Type B pancreatic cell (in vitro differentiated cells): ENCODE results near the gene MAOA. TPM values are rescaled to one million over a fixed set of nuclear protein-coding genes. Genes with fewer than 3 reads are reported as not detected.

Experiments used
- DNase-seq: peaks from one replicate; pipeline ENCODE4 v3.0.0; 2021; ENCODE audit warnings: mixed read lengths; ENCODE audit not compliant: unreplicated experiment; ENCODE audit errors: extremely low spot score
- H3K27ac Mint-ChIP-seq: 2 replicates; pipeline ENCODE4 v1.8.0; 2021; ENCODE audit warnings: mild to moderate bottlenecking, mixed read lengths
- H3K27me3 Mint-ChIP-seq: 2 replicates; pipeline ENCODE4 v1.8.0; 2021; ENCODE audit warnings: mixed read lengths
- H3K36me3 Mint-ChIP-seq: 2 replicates; pipeline ENCODE4 v1.8.0; 2021; ENCODE audit warnings: mixed read lengths
- H3K4me1 Mint-ChIP-seq: one replicate; pipeline ENCODE4 v1.8.0; 2021; ENCODE audit warnings: mixed read lengths; ENCODE audit not compliant: unreplicated experiment
- H3K4me3 Mint-ChIP-seq: 2 replicates; pipeline ENCODE4 v1.8.0; 2021; ENCODE audit warnings: mild to moderate bottlenecking, mixed read lengths
- H3K9me3 Mint-ChIP-seq: 2 replicates; pipeline ENCODE4 v1.8.0; 2021; ENCODE audit warnings: mixed read lengths
- total RNA-seq: library from RNA; stranded (reverse); gene quantifications from 2 replicates; pipeline ENCODE4 v1.2.1, GENCODE V29; 2021; ENCODE audit warnings: low replicate concordance
- TF ChIP-seq, protein P1 (sequence below): fragments of 200-600 bp; sonication (generic); conservative IDR thresholded peaks from 2 replicates; pipeline ENCODE4 v1.5.0; 2021; ENCODE audit warnings: antibody characterized with exemption, mild to moderate bottlenecking

Gene MAOA
- total RNA-seq, 1 donor from 2014 or later = 18.9 TPM

DNA sequence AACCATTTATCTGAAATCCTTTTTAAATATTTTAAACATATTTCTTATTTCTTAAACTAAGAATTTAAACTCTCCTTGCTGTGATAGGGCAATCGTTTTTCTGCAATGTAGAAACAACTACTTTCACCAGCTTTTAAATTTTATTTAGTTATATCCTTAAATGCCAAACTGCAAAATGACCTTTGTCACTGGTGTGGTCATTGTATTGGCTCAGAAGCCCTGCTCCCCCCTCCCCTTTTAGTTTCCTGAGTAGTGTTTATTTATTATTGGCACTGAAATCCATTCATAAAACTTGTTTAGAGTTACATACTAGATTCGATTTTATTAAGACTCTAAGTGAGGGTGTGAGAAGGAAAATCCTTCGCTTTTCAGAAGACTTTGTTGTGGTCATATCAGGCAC is 23.0 kb downstream of the MAOA start:
- TF ChIP-seq, protein P1, sequence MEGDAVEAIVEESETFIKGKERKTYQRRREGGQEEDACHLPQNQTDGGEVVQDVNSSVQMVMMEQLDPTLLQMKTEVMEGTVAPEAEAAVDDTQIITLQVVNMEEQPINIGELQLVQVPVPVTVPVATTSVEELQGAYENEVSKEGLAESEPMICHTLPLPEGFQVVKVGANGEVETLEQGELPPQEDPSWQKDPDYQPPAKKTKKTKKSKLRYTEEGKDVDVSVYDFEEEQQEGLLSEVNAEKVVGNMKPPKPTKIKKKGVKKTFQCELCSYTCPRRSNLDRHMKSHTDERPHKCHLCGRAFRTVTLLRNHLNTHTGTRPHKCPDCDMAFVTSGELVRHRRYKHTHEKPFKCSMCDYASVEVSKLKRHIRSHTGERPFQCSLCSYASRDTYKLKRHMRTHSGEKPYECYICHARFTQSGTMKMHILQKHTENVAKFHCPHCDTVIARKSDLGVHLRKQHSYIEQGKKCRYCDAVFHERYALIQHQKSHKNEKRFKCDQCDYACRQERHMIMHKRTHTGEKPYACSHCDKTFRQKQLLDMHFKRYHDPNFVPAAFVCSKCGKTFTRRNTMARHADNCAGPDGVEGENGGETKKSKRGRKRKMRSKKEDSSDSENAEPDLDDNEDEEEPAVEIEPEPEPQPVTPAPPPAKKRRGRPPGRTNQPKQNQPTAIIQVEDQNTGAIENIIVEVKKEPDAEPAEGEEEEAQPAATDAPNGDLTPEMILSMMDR = no peak
- Mint-ChIP-seq H3K27me3 (no peaks in the 10 kb centered on the region), H3K27ac (no peak overlapping the region), H3K4me1 (peaks cover 16% of the 10 kb centered on the region), H3K9me3 (peaks cover 1% of the 10 kb centered on the region), H3K4me3 (no peak overlapping the region), H3K36me3 (no peaks in the 10 kb centered on the region)
- no peak for DNase-seq

- Mint-ChIP-seq H3K9me3 (peaks cover 5% of the 10 kb centered on the region), H3K27me3 (no peaks in the 10 kb centered on the region), H3K4me1 (peaks cover 16% of the 10 kb centered on the region), H3K36me3 (no peaks in the 10 kb centered on the region), H3K4me3 (no peak overlapping the region), H3K27ac (no peak overlapping the region)
- TF ChIP-seq, protein P1 = no peak
- no peak for DNase-seq
Measured at GRCh38 chrX:43679778-43680177, 23.7 kb downstream of the MAOA start.

- H3K36me3 Mint-ChIP-seq = no peaks in the 10 kb centered on the region
- H3K27ac Mint-ChIP-seq = no peak overlapping the region
- TF ChIP-seq, protein P1 = no peak
- DNase-seq = no peak
- peaks cover 10% of the 10 kb centered on the region for H3K4me1 Mint-ChIP-seq
- peaks cover 5% of the 10 kb centered on the region for H3K9me3 Mint-ChIP-seq
- H3K27me3 Mint-ChIP-seq = no peaks in the 10 kb centered on the region
- H3K4me3 Mint-ChIP-seq = no peak overlapping the region
Measured at GRCh38 chrX:43682726-43683125, 26.6 kb downstream of the MAOA start.

GRCh38 chrX:43685221-43685620 is 29.1 kb downstream of the MAOA start:
- no peaks in the 10 kb centered on the region for H3K27me3 Mint-ChIP-seq
- TF ChIP-seq, protein P1 = no peak
- H3K9me3 Mint-ChIP-seq = peaks cover 5% of the 10 kb centered on the region
- no peak overlapping the region for H3K27ac Mint-ChIP-seq
- H3K4me1 Mint-ChIP-seq = peaks cover 3% of the 10 kb centered on the region
- no peak overlapping the region for H3K4me3 Mint-ChIP-seq
- DNase-seq = no peak
- H3K36me3 Mint-ChIP-seq = no peaks in the 10 kb centered on the region

- Mint-ChIP-seq H3K27me3 (no peaks in the 10 kb centered on the region), H3K4me3 (no peak overlapping the region), H3K4me1 (peaks cover under 1% of the 10 kb centered on the region), H3K27ac (no peak overlapping the region), H3K9me3 (peaks cover 5% of the 10 kb centered on the region), H3K36me3 (no peaks in the 10 kb centered on the region)
- TF ChIP-seq, protein P1 = no peak
- DNase-seq = no peak
Measured at GRCh38 chrX:43688586-43688985, 32.5 kb downstream of the MAOA start.
